HG02610 (cell line): ENCODE data around the gene LRCOL1.

Source experiments
- ATAC-seq: cut with Tn5 transposase; IDR thresholded peaks from one replicate; pipeline ENCODE4 v1.9.1; 2021; ENCODE audit warnings: mild to moderate bottlenecking, moderate library complexity; ENCODE audit not compliant: unreplicated experiment

Gene LRCOL1

DNA sequence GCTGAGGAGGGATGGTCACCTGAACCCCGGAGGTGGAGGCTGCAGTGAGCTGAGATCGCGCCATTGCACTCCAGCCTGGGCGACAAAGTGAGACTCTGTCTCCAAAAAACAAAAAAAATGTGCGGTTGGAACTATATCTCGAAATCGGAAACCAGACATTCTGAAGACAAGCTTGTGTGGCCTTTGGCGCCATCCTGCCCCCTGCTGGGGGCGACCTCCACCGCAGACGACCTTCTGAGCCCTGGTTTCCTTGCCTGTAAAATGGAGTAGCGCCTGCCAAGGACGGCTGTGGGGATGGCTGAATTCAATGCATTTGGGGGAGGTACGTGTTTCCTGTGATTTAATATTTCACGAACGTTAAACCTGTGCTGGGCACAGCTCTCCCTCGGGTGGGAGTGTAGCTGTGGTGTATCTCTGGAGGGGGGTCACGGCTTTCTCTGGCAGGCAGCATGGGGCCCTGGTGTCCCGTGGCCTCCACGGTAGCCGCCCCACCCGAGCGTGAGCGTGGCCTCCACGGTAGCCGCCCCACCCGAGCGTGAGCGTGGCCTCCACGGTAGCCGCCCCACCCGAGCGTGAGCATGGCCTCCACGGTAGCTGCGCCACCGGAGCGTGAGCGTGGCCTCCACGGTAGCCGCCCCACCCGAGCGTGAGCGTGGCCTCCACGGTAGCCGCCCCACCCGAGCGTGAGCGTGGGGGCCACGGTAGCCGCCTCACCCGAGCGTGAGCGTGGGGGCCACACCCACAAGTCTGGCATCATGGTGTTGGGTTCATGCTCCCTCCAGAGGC, 55.3 kb downstream of the LRCOL1 start:
- ATAC-seq = no peak
